ENCODE data around the gene BLOC1S6.

- TF ChIP-seq CTCF (IDR thresholded peaks at IDR 0.05; ENCODE audit: low read length) = no peak
- TF ChIP-seq EZH2 (optimal IDR thresholded peaks at IDR 0.05; ENCODE audit: low read depth, low read length) = no peak
Observed at GRCh38 chr15:45583731-45584639, 3.2 kb upstream of the BLOC1S6 start.

Data from MM.1S (cell line).